Measurements from ENCODE around the gene BNIP5.

The BNIP5 gene

GRCh38 chr6:36302227-36302976, 34.3 kb downstream of the BNIP5 start:
- no peaks in the 10 kb centered on the region for H3K27me3 ChIP-seq (ENCODE audit: low read depth, low read length)
- no peak overlapping the region for H3K4me3 ChIP-seq (ENCODE audit: low read depth in 1 of 2, low read length in 2 of 2)
- H3K27ac ChIP-seq (ENCODE audit: low read length) = no peak overlapping the region

GRCh38 chr6:36301781-36302180, 34.9 kb downstream of the BNIP5 start:
- no peak overlapping the region for H3K4me3 ChIP-seq (ENCODE audit: low read depth in 1 of 2, low read length in 2 of 2)

More at GRCh38 chr6:36302227-36302976, 34.3 kb downstream of the BNIP5 start:
- H3K36me3 ChIP-seq (ENCODE audit: control insufficient read depth in 1 of 2, insufficient read depth in 2 of 2, low read length in 2 of 2) = no peaks in the 10 kb centered on the region
- H3K4me1 ChIP-seq (ENCODE audit: control insufficient read depth in 1 of 2, insufficient read depth in 2 of 2, low read length in 2 of 2) = no peaks in the 10 kb centered on the region
- no peaks in the 10 kb centered on the region for H3K9me3 ChIP-seq (ENCODE audit: control insufficient read depth in 1 of 2, low read length in 2 of 2)

GRCh38 chr6:36301085-36301658, 35.5 kb downstream of the BNIP5 start:
- no peaks in the 10 kb centered on the region for H3K27me3 ChIP-seq (ENCODE audit: low read depth, low read length)
- no peaks in the 10 kb centered on the region for H3K36me3 ChIP-seq (ENCODE audit: control insufficient read depth in 1 of 2, insufficient read depth in 2 of 2, low read length in 2 of 2)
- no peak overlapping the region for H3K27ac ChIP-seq (ENCODE audit: low read length)
- no peak overlapping the region for H3K4me3 ChIP-seq (ENCODE audit: low read depth in 1 of 2, low read length in 2 of 2)
- H3K9me3 ChIP-seq (ENCODE audit: control insufficient read depth in 1 of 2, low read length in 2 of 2) = no peaks in the 10 kb centered on the region
- H3K4me1 ChIP-seq (ENCODE audit: control insufficient read depth in 1 of 2, insufficient read depth in 2 of 2, low read length in 2 of 2) = no peaks in the 10 kb centered on the region

More at GRCh38 chr6:36301781-36302180, 34.9 kb downstream of the BNIP5 start:
- Histone ChIP-seq H3K4me1 (ENCODE audit: control insufficient read depth in 1 of 2, insufficient read depth in 2 of 2, low read length in 2 of 2) (no peaks in the 10 kb centered on the region), H3K9me3 (ENCODE audit: control insufficient read depth in 1 of 2, low read length in 2 of 2) (no peaks in the 10 kb centered on the region), H3K36me3 (ENCODE audit: control insufficient read depth in 1 of 2, insufficient read depth in 2 of 2, low read length in 2 of 2) (no peaks in the 10 kb centered on the region), H3K27ac (ENCODE audit: low read length) (no peak overlapping the region), H3K27me3 (ENCODE audit: low read depth, low read length) (no peaks in the 10 kb centered on the region)

GRCh38 chr6:36298027-36298426, 38.7 kb downstream of the BNIP5 start:
- Histone ChIP-seq H3K9me3 (ENCODE audit: control insufficient read depth in 1 of 2, low read length in 2 of 2) (no peaks in the 10 kb centered on the region), H3K4me1 (ENCODE audit: control insufficient read depth in 1 of 2, insufficient read depth in 2 of 2, low read length in 2 of 2) (no peaks in the 10 kb centered on the region), H3K36me3 (ENCODE audit: control insufficient read depth in 1 of 2, insufficient read depth in 2 of 2, low read length in 2 of 2) (no peaks in the 10 kb centered on the region), H3K4me3 (ENCODE audit: low read depth in 1 of 2, low read length in 2 of 2) (no peak overlapping the region), H3K27me3 (ENCODE audit: low read depth, low read length) (no peaks in the 10 kb centered on the region), H3K27ac (ENCODE audit: low read length) (no peak overlapping the region)

- no peak overlapping the region for H3K4me3 ChIP-seq (ENCODE audit: low read depth in 1 of 2, low read length in 2 of 2)
Observed at GRCh38 chr6:36297511-36297910, 39.2 kb downstream of the BNIP5 start.

GRCh38 chr6:36297051-36297450, 39.6 kb downstream of the BNIP5 start:
- Histone ChIP-seq H3K4me3 (ENCODE audit: low read depth in 1 of 2, low read length in 2 of 2) (no peak overlapping the region), H3K9me3 (ENCODE audit: control insufficient read depth in 1 of 2, low read length in 2 of 2) (no peaks in the 10 kb centered on the region), H3K4me1 (ENCODE audit: control insufficient read depth in 1 of 2, insufficient read depth in 2 of 2, low read length in 2 of 2) (no peaks in the 10 kb centered on the region), H3K27me3 (ENCODE audit: low read depth, low read length) (no peaks in the 10 kb centered on the region), H3K36me3 (ENCODE audit: control insufficient read depth in 1 of 2, insufficient read depth in 2 of 2, low read length in 2 of 2) (no peaks in the 10 kb centered on the region), H3K27ac (ENCODE audit: low read length) (no peak overlapping the region)

More at GRCh38 chr6:36297511-36297910, 39.2 kb downstream of the BNIP5 start:
- Histone ChIP-seq H3K27me3 (ENCODE audit: low read depth, low read length) (no peaks in the 10 kb centered on the region), H3K9me3 (ENCODE audit: control insufficient read depth in 1 of 2, low read length in 2 of 2) (no peaks in the 10 kb centered on the region), H3K27ac (ENCODE audit: low read length) (no peak overlapping the region), H3K4me1 (ENCODE audit: control insufficient read depth in 1 of 2, insufficient read depth in 2 of 2, low read length in 2 of 2) (no peaks in the 10 kb centered on the region), H3K36me3 (ENCODE audit: control insufficient read depth in 1 of 2, insufficient read depth in 2 of 2, low read length in 2 of 2) (no peaks in the 10 kb centered on the region)

GRCh38 chr6:36296240-36296639, 40.4 kb downstream of the BNIP5 start:
- Histone ChIP-seq H3K4me1 (ENCODE audit: control insufficient read depth in 1 of 2, insufficient read depth in 2 of 2, low read length in 2 of 2) (no peaks in the 10 kb centered on the region), H3K4me3 (ENCODE audit: low read depth in 1 of 2, low read length in 2 of 2) (no peak overlapping the region), H3K27me3 (ENCODE audit: low read depth, low read length) (no peaks in the 10 kb centered on the region), H3K36me3 (ENCODE audit: control insufficient read depth in 1 of 2, insufficient read depth in 2 of 2, low read length in 2 of 2) (no peaks in the 10 kb centered on the region), H3K9me3 (ENCODE audit: control insufficient read depth in 1 of 2, low read length in 2 of 2) (no peaks in the 10 kb centered on the region), H3K27ac (ENCODE audit: low read length) (no peak overlapping the region)

GRCh38 chr6:36292170-36292569, 44.5 kb downstream of the BNIP5 start:
- Histone ChIP-seq H3K4me3 (ENCODE audit: low read depth in 1 of 2, low read length in 2 of 2) (no peak overlapping the region), H3K27me3 (ENCODE audit: low read depth, low read length) (no peaks in the 10 kb centered on the region), H3K27ac (ENCODE audit: low read length) (no peak overlapping the region), H3K4me1 (ENCODE audit: control insufficient read depth in 1 of 2, insufficient read depth in 2 of 2, low read length in 2 of 2) (peaks cover 0 to 6% of the 10 kb centered on the region in 2 donors), H3K36me3 (ENCODE audit: control insufficient read depth in 1 of 2, insufficient read depth in 2 of 2, low read length in 2 of 2) (no peaks in the 10 kb centered on the region), H3K9me3 (ENCODE audit: control insufficient read depth in 1 of 2, low read length in 2 of 2) (no peaks in the 10 kb centered on the region)

- Histone ChIP-seq H3K36me3 (ENCODE audit: control insufficient read depth in 1 of 2, insufficient read depth in 2 of 2, low read length in 2 of 2) (no peaks in the 10 kb centered on the region), H3K4me1 (ENCODE audit: control insufficient read depth in 1 of 2, insufficient read depth in 2 of 2, low read length in 2 of 2) (peaks cover 0 to 6% of the 10 kb centered on the region in 2 donors), H3K9me3 (ENCODE audit: control insufficient read depth in 1 of 2, low read length in 2 of 2) (no peaks in the 10 kb centered on the region), H3K4me3 (ENCODE audit: low read depth in 1 of 2, low read length in 2 of 2) (no peak overlapping the region), H3K27me3 (ENCODE audit: low read depth, low read length) (peaks cover under 1% of the 10 kb centered on the region), H3K27ac (ENCODE audit: low read length) (no peak overlapping the region)
Observed at GRCh38 chr6:36290668-36291620, 45.7 kb downstream of the BNIP5 start.

- H3K4me3 ChIP-seq (ENCODE audit: low read depth in 1 of 2, low read length in 2 of 2) = no peak overlapping the region
- no peaks in the 10 kb centered on the region for H3K36me3 ChIP-seq (ENCODE audit: control insufficient read depth in 1 of 2, insufficient read depth in 2 of 2, low read length in 2 of 2)
- peaks cover 0 to 6% of the 10 kb centered on the region in 2 donors for H3K4me1 ChIP-seq (ENCODE audit: control insufficient read depth in 1 of 2, insufficient read depth in 2 of 2, low read length in 2 of 2)
- no peaks in the 10 kb centered on the region for H3K9me3 ChIP-seq (ENCODE audit: control insufficient read depth in 1 of 2, low read length in 2 of 2)
- no peak overlapping the region for H3K27ac ChIP-seq (ENCODE audit: low read length)
- peaks cover 5% of the 10 kb centered on the region for H3K27me3 ChIP-seq (ENCODE audit: low read depth, low read length)
Observed at GRCh38 chr6:36289281-36289878, 47.3 kb downstream of the BNIP5 start.

GRCh38 chr6:36286858-36287257, 49.8 kb downstream of the BNIP5 start:
- Histone ChIP-seq H3K36me3 (ENCODE audit: control insufficient read depth in 1 of 2, insufficient read depth in 2 of 2, low read length in 2 of 2) (no peaks in the 10 kb centered on the region), H3K9me3 (ENCODE audit: control insufficient read depth in 1 of 2, low read length in 2 of 2) (no peaks in the 10 kb centered on the region), H3K27me3 (ENCODE audit: low read depth, low read length) (peaks cover 5% of the 10 kb centered on the region), H3K4me1 (ENCODE audit: control insufficient read depth in 1 of 2, insufficient read depth in 2 of 2, low read length in 2 of 2) (peaks cover 0 to 6% of the 10 kb centered on the region in 2 donors), H3K4me3 (ENCODE audit: low read depth in 1 of 2, low read length in 2 of 2) (no peak overlapping the region), H3K27ac (ENCODE audit: low read length) (no peak overlapping the region)

All from muscle layer of duodenum (tissue), 2 donors.